A549 (cell line): ENCODE measurements around the gene DENND10. TPM values are rescaled to one million over a fixed set of nuclear protein-coding genes. Genes with fewer than 3 reads are reported as not detected.

Source experiments
- ATAC-seq, 2 experiments: fragments of 200-7000 bp in 1 of 2; fragments of >200 bp in 1 of 2; cut with Nextera tagmentation in 1 of 2; cut with Tn5 transposase in 1 of 2; 3 replicates each; pipeline versions ENCODE4 v1.8.0 to v1.9.1; 2018 to 2020; ENCODE audit warnings: mild to moderate bottlenecking in 1 of 2, moderate library complexity in 1 of 2
- CTCF ChIA-PET: fragments of 300-600 bp; sonication (Branson Sonifier 250); formaldehyde crosslinking; extraction: SDS; loops from one replicate; lab custom pipeline; 2021; ENCODE audit warnings: antibody characterized with exemption, inconsistent platforms; lab: Yijun Ruan, JAX
- POLR2A ChIA-PET: fragments of 350-600 bp; formaldehyde crosslinking; extraction: SDS; loops from one replicate; lab custom pipeline; 2021; ENCODE audit warnings: antibody characterized with exemption, inconsistent platforms; lab: Yijun Ruan, JAX
- DNase-seq, 2 experiments: peaks; one replicate each; pipeline versions ENCODE4 v3.0.0 to v3.0.0-alpha.2; 2011 to 2016; ENCODE audit warnings: low read depth in 1 of 2, low spot score in 1 of 2
- FAIRE-seq: peaks from 2 replicates; lab custom pipeline; 2011; peaks lifted over from hg19 to GRCh38; lab: Jason Lieb, UNC
- H3K27ac ChIP-seq, 2 experiments: fragments of >200 bp; sonication (Bioruptor Twin); formaldehyde crosslinking; 3 replicates each; pipeline ENCODE4 v1.5.1; 2016 to 2017
- H3K4me1 ChIP-seq: fragments of >200 bp; sonication (Bioruptor Twin); formaldehyde crosslinking; 3 replicates; pipeline ENCODE4 v1.6.1; 2016
- H3K4me2 ChIP-seq: fragments of >200 bp; sonication (Bioruptor Twin); formaldehyde crosslinking; 3 replicates; pipeline ENCODE4 v1.6.1; 2016
- H3K4me3 ChIP-seq: fragments of >200 bp; sonication (Bioruptor Twin); formaldehyde crosslinking; 3 replicates; pipeline ENCODE4 v1.5.1; 2016
- H3K9me3 ChIP-seq: fragments of >200 bp; sonication (Bioruptor Twin); formaldehyde crosslinking; 3 replicates; pipeline ENCODE4 v1.6.1; 2016
- BHLHE40 ChIP-seq: IDR thresholded peaks from 2 replicates; pipeline ENCODE4 v1.6.1; 2012; ENCODE audit warnings: low read depth, low read length, inconsistent platforms
- CBX2 ChIP-seq: fragments of 200-600 bp; sonication (generic); IDR thresholded peaks from 2 replicates; pipeline ENCODE4 v1.6.1; 2016; ENCODE audit warnings: low read depth, mild to moderate bottlenecking, borderline replicate concordance
- CEBPB ChIP-seq, 2 experiments: fragments of >200 bp in 1 of 2; sonication (Bioruptor Twin) in 1 of 2; formaldehyde crosslinking in 1 of 2; IDR thresholded peaks; 2 replicates each; pipeline ENCODE4 v1.6.1; 2012 to 2016
- CHD2 ChIP-seq: fragments of 150-350 bp; IDR thresholded peaks from 2 replicates; pipeline ENCODE4 v1.6.1; 2014; ENCODE audit warnings: low read length; ENCODE audit not compliant: partially characterized antibody
- CHD4 ChIP-seq: fragments of 200-600 bp; sonication (generic); IDR thresholded peaks from 2 replicates; pipeline ENCODE4 v1.6.1; 2016; ENCODE audit warnings: antibody characterized with exemption, mild to moderate bottlenecking, borderline replicate concordance
- CTCF ChIP-seq: fragments of >200 bp; sonication (Bioruptor Twin); formaldehyde crosslinking; IDR thresholded peaks from 3 replicates; pipeline ENCODE4 v1.5.1; 2016
- EHF ChIP-seq: fragments of 250-450 bp; sonication (Bioruptor Pico); IDR thresholded peaks from 2 replicates; pipeline ENCODE4 v1.5.0; 2020; ENCODE audit warnings: mild to moderate bottlenecking
- EHMT2 ChIP-seq: fragments of 200-600 bp; sonication (generic); IDR thresholded peaks from 2 replicates; pipeline ENCODE4 v1.6.1; 2016; ENCODE audit warnings: antibody characterized with exemption, low read depth, mild to moderate bottlenecking, moderate library complexity
- FOSL2 ChIP-seq, 2 experiments: fragments of 450-650 bp in 1 of 2; fragments of >200 bp in 1 of 2; sonication (Bioruptor Twin) in 1 of 2; formaldehyde crosslinking; IDR thresholded peaks; 2 replicates each; pipeline versions ENCODE4 v1.5.0 to v1.6.1; 2016 to 2020; ENCODE audit warnings: mild to moderate bottlenecking in 1 of 2, moderate library complexity in 1 of 2
- FOXS1 ChIP-seq: fragments of 250-450 bp; sonication (Bioruptor Pico); IDR thresholded peaks from 2 replicates; pipeline ENCODE4 v1.5.0; 2020; ENCODE audit warnings: mild to moderate bottlenecking, moderate library complexity
- GATA3 ChIP-seq: IDR thresholded peaks from 2 replicates; pipeline ENCODE4 v1.6.1; 2012; ENCODE audit warnings: borderline replicate concordance
- HES2 ChIP-seq: fragments of >200 bp; sonication (Bioruptor Twin); formaldehyde crosslinking; IDR thresholded peaks from 2 replicates; pipeline ENCODE4 v1.6.1; 2016
- JUN ChIP-seq, 2 experiments: fragments of >200 bp; sonication (Bioruptor Twin); formaldehyde crosslinking; IDR thresholded peaks; 2 replicates in 1 of 2; 3 replicates in 1 of 2; pipeline ENCODE4 v1.6.1; 2016 to 2017
- JUNB ChIP-seq: fragments of >200 bp; sonication (Bioruptor Twin); formaldehyde crosslinking; IDR thresholded peaks from 2 replicates; pipeline ENCODE4 v1.6.1; 2016
- KDM1A ChIP-seq: fragments of 200-600 bp; sonication (generic); IDR thresholded peaks from 2 replicates; pipeline ENCODE4 v1.6.1; 2016; ENCODE audit warnings: low read depth, mild to moderate bottlenecking
- KDM5A ChIP-seq: fragments of 200-600 bp; sonication (generic); IDR thresholded peaks from 2 replicates; pipeline ENCODE4 v1.6.1; 2016; ENCODE audit warnings: antibody characterized with exemption, mild to moderate bottlenecking
- MAX ChIP-seq: IDR thresholded peaks from 2 replicates; pipeline ENCODE4 v1.6.1; 2012
- NPAS2 ChIP-seq: fragments of 250-450 bp; sonication (Bioruptor Pico); IDR thresholded peaks from 2 replicates; pipeline ENCODE4 v1.8.0; 2022; ENCODE audit warnings: mild to moderate bottlenecking, moderate library complexity, borderline replicate concordance
- PHF8 ChIP-seq: fragments of 200-600 bp; sonication (generic); IDR thresholded peaks from 2 replicates; pipeline ENCODE4 v1.6.1; 2016; ENCODE audit warnings: low read depth, mild to moderate bottlenecking, antibody characterized with exemption, moderate library complexity, borderline replicate concordance
- POLR2AphosphoS2 ChIP-seq: conservative IDR thresholded peaks from 2 replicates; pipeline ENCODE4 v1.6.1; 2012; ENCODE audit warnings: low read length, improper control_type of control experiment, inconsistent platforms
- RARB ChIP-seq: fragments of 250-450 bp; sonication (Bioruptor Pico); IDR thresholded peaks from 2 replicates; pipeline ENCODE4 v1.8.0; 2021; ENCODE audit warnings: mild to moderate bottlenecking, moderate library complexity
- RCOR1 ChIP-seq: fragments of 150-350 bp; IDR thresholded peaks from 2 replicates; pipeline ENCODE4 v1.6.1; 2014; ENCODE audit warnings: antibody characterized with exemption, low read length, low read depth
- SREBF2 ChIP-seq: fragments of 450-650 bp; IDR thresholded peaks from 2 replicates; pipeline ENCODE4 v1.6.1; 2014; ENCODE audit warnings: mild to moderate bottlenecking, moderate library complexity
- USF2 ChIP-seq: fragments of 450-650 bp; IDR thresholded peaks from 2 replicates; pipeline ENCODE4 v1.6.1; 2014; ENCODE audit warnings: antibody characterized with exemption
- ZNF302 ChIP-seq: fragments of 250-450 bp; sonication (Bioruptor Pico); IDR thresholded peaks from 2 replicates; pipeline ENCODE4 v1.9.0; 2021; ENCODE audit warnings: inconsistent platforms, mild to moderate bottlenecking, moderate library complexity
- ZSCAN20 ChIP-seq: fragments of 250-450 bp; sonication (Bioruptor Pico); IDR thresholded peaks from 2 replicates; pipeline ENCODE4 v1.8.0; 2022; ENCODE audit warnings: mild to moderate bottlenecking, moderate library complexity
- WGBS: methylation state at CpG from one replicate; pipeline ENCODE4 v1.1.6; 2017; ENCODE audit errors: missing lambda C conversion rate; 5-methylcytosine and 5-hydroxymethylcytosine counted together
- polyA plus RNA-seq, 4 experiments: library from polyadenylated mRNA; depleted of rRNA in 3 of 4; stranded (reverse); fragments of >200 nt; fragmentation: RNase III in 1 of 4; extraction: RNeasy Plus Mini Kit Qiagen cat#74134 plus additional on column Dnase treatment in 1 of 4; gene quantifications; 2 replicates in 3 of 4; 3 replicates in 1 of 4; pipeline ENCODE4 v1.2.3, GENCODE V29; 2011 to 2017

Gene DENND10
- polyA plus RNA-seq, 2 of the 4 experiments (the other 2 are of a cell fraction) = 49.7 to 94.3 TPM

- TF ChIP-seq USF2 (no peak), KDM5A (no peak), JUNB (peak; percentile 49; the same call in 1 of the 2 replicates), CTCF (no peak), RARB (CRISPR knock-in tag) (no peak), CEBPB (IDR thresholded peaks at IDR 0.05) (peak; percentile 93 to 96), SREBF2 (no peak), HES2 (peak; percentile 83; the same call in 1 of the 2 replicates), CBX2 (no peak), RCOR1 (no peak), KDM1A (no peak), PHF8 (no peak), ZSCAN20 (CRISPR knock-in tag) (no peak), CHD4 (no peak), EHF (no peak), EHMT2 (no peak), FOXS1 (CRISPR knock-in tag) (no peak), POLR2AphosphoS2 (no peak), ZNF302 (no peak)
- TF ChIP-seq, all 56 proteins: peak for 8
Observed at GRCh38 chr10:119113751-119114732, 10.1 kb downstream of the DENND10 start (continued).

- H3K4me1 ChIP-seq = peaks cover 51% of the 10 kb centered on the region
- no peak for FAIRE-seq
- ATAC-seq = no peak
- peak overlapping the region in 1 of 2 experiments; percentile 18; a peak in 1 of 6 replicates for H3K27ac ChIP-seq
- TF ChIP-seq CTCF (no peak), FOSL2 (IDR thresholded peaks at IDR 0.05) (no peak), FOSL2 (CRISPR knock-in tag; IDR thresholded peaks at IDR 0.05) (no peak), CHD4 (no peak), MAX (no peak), JUN (IDR thresholded peaks at IDR 0.05) (no peak), BHLHE40 (no peak), HES2 (no peak), GATA3 (no peak), NPAS2 (CRISPR knock-in tag) (no peak), CHD2 (no peak)
- DNase-seq = no peak
- CTCF ChIA-PET = interaction anchor here (0.5 to 1.1 kb wide), 2 partner anchors 22 to 437 kb away, joined by 3 read pairs; no protein-coding TSS in a partner anchor
- H3K4me2 ChIP-seq = no peak overlapping the region
- POLR2A ChIA-PET = interaction anchor here (0.7 kb wide), 1 partner anchor 494 kb away, joined by 3 read pairs; no protein-coding TSS in a partner anchor
- no peak overlapping the region for H3K4me3 ChIP-seq
- 88% methylated on average over 9 of the region's 9 CpGs for WGBS
- H3K9me3 ChIP-seq = no peaks in the 10 kb centered on the region
Observed at GRCh38 chr10:119115926-119116325, 12.0 kb downstream of the DENND10 start.
